HEK293 (cell line): Measurements from ENCODE around the gene DUS1L.

Experiments
- BCL11A ChIP-seq: fragments of 450-650 bp; formaldehyde crosslinking; IDR thresholded peaks from 2 replicates; pipeline ENCODE4 v1.5.1; 2016; ENCODE audit warnings: low read depth, missing biosample characterization, missing genetic modification characterization
- BCL6B ChIP-seq: fragments of 450-650 bp; formaldehyde crosslinking; IDR thresholded peaks from 2 replicates; pipeline ENCODE4 v1.5.1; 2017; ENCODE audit warnings: missing biosample characterization, missing genetic modification characterization
- HOXD13 ChIP-seq: sonication (generic); formaldehyde crosslinking; IDR thresholded peaks from 2 replicates; pipeline ENCODE4 v1.8.0; 2022; ENCODE audit warnings: missing genetic modification reagents, borderline replicate concordance
- IKZF3 ChIP-seq: fragments of 450-650 bp; IDR thresholded peaks from 2 replicates; pipeline ENCODE4 v1.5.0; 2018; ENCODE audit warnings: missing biosample characterization, mild to moderate bottlenecking, missing genetic modification characterization, moderate library complexity
- MZF1 ChIP-seq: fragments of 450-650 bp; formaldehyde crosslinking; IDR thresholded peaks from 2 replicates; pipeline ENCODE4 v1.5.1; 2017; ENCODE audit warnings: missing biosample characterization, missing genetic modification characterization, borderline replicate concordance
- OSR2 ChIP-seq: fragments of 450-650 bp; formaldehyde crosslinking; IDR thresholded peaks from 2 replicates; pipeline ENCODE4 v1.5.1; 2016; ENCODE audit warnings: missing biosample characterization, missing genetic modification characterization
- OVOL3 ChIP-seq: fragments of 450-650 bp; formaldehyde crosslinking; IDR thresholded peaks from 2 replicates; pipeline ENCODE4 v1.5.1; 2016; ENCODE audit warnings: missing biosample characterization, missing genetic modification characterization
- RBAK ChIP-seq: fragments of 450-650 bp; formaldehyde crosslinking; IDR thresholded peaks from 2 replicates; pipeline ENCODE4 v1.5.1; 2016; ENCODE audit warnings: missing biosample characterization, missing genetic modification characterization
- REPIN1 ChIP-seq: fragments of 450-650 bp; formaldehyde crosslinking; IDR thresholded peaks from 2 replicates; pipeline ENCODE4 v1.5.1; 2017; ENCODE audit warnings: missing biosample characterization, missing genetic modification characterization, low read depth
- SALL2 ChIP-seq: fragments of 450-650 bp; formaldehyde crosslinking; IDR thresholded peaks from 2 replicates; pipeline ENCODE4 v1.5.0; 2017; ENCODE audit warnings: missing biosample characterization, mild to moderate bottlenecking, missing genetic modification characterization, borderline replicate concordance
- SP2 ChIP-seq: fragments of 450-650 bp; formaldehyde crosslinking; IDR thresholded peaks from 2 replicates; pipeline ENCODE4 v1.5.1; 2016; ENCODE audit warnings: missing biosample characterization, missing genetic modification characterization
- TRIM28 ChIP-seq: IDR thresholded peaks from 2 replicates; pipeline ENCODE4 v1.6.1; 2011; ENCODE audit warnings: low read length, control low read depth, borderline replicate concordance
- ZBTB20 ChIP-seq: fragments of 450-650 bp; formaldehyde crosslinking; IDR thresholded peaks from 2 replicates; pipeline ENCODE4 v1.5.1; 2016; ENCODE audit warnings: missing biosample characterization, missing genetic modification characterization
- ZBTB48 ChIP-seq: fragments of 450-650 bp; formaldehyde crosslinking; IDR thresholded peaks from 2 replicates; pipeline ENCODE4 v1.5.1; 2016; ENCODE audit warnings: missing biosample characterization, missing genetic modification characterization
- ZFP37 ChIP-seq: fragments of 450-650 bp; formaldehyde crosslinking; IDR thresholded peaks from 2 replicates; pipeline ENCODE4 v1.5.1; 2016; ENCODE audit warnings: missing biosample characterization, missing genetic modification characterization
- ZNF10 ChIP-seq: fragments of 450-650 bp; formaldehyde crosslinking; IDR thresholded peaks from 2 replicates; pipeline ENCODE4 v1.5.1; 2017; ENCODE audit warnings: missing biosample characterization, missing genetic modification characterization
- ZNF132 ChIP-seq: fragments of 450-650 bp; formaldehyde crosslinking; IDR thresholded peaks from 2 replicates; pipeline ENCODE4 v1.5.1; 2017; ENCODE audit warnings: missing biosample characterization, missing genetic modification characterization, borderline replicate concordance
- ZNF146 ChIP-seq: fragments of 450-650 bp; formaldehyde crosslinking; IDR thresholded peaks from 2 replicates; pipeline ENCODE4 v1.5.1; 2016; ENCODE audit warnings: missing biosample characterization, missing genetic modification characterization
- ZNF16 ChIP-seq: fragments of 450-650 bp; formaldehyde crosslinking; IDR thresholded peaks from 2 replicates; pipeline ENCODE4 v1.5.1; 2016; ENCODE audit warnings: low read depth, missing biosample characterization, missing genetic modification characterization
- ZNF174 ChIP-seq: fragments of 450-650 bp; formaldehyde crosslinking; IDR thresholded peaks from 2 replicates; pipeline ENCODE4 v1.5.0; 2017; ENCODE audit warnings: missing biosample characterization, mild to moderate bottlenecking, missing genetic modification characterization
- ZNF184 ChIP-seq: fragments of 450-650 bp; IDR thresholded peaks from 2 replicates; pipeline ENCODE4 v1.5.1; 2018; ENCODE audit warnings: missing biosample characterization, mild to moderate bottlenecking, missing genetic modification characterization
- ZNF341 ChIP-seq: fragments of 450-650 bp; formaldehyde crosslinking; IDR thresholded peaks from 2 replicates; pipeline ENCODE4; 2016; ENCODE audit warnings: low read depth, missing biosample characterization, missing genetic modification characterization
- ZNF354C ChIP-seq: fragments of 450-650 bp; formaldehyde crosslinking; IDR thresholded peaks from 2 replicates; pipeline ENCODE4 v1.5.1; 2016; ENCODE audit warnings: missing biosample characterization, missing genetic modification characterization, low read depth, borderline replicate concordance
- ZNF394 ChIP-seq: fragments of 450-650 bp; formaldehyde crosslinking; IDR thresholded peaks from 2 replicates; pipeline ENCODE4 v1.5.1; 2016; ENCODE audit warnings: missing biosample characterization, missing genetic modification characterization, mild to moderate bottlenecking, moderate library complexity, borderline replicate concordance
- ZNF473 ChIP-seq: fragments of 450-650 bp; formaldehyde crosslinking; IDR thresholded peaks from 2 replicates; pipeline ENCODE4 v1.5.1; 2017; ENCODE audit warnings: missing biosample characterization, missing genetic modification characterization
- ZNF544 ChIP-seq: fragments of 450-650 bp; formaldehyde crosslinking; IDR thresholded peaks from 2 replicates; pipeline ENCODE4 v1.5.0; 2017; ENCODE audit warnings: missing biosample characterization, missing genetic modification characterization
- ZNF549 ChIP-seq: fragments of 450-650 bp; IDR thresholded peaks from 2 replicates; pipeline ENCODE4 v1.5.1; 2018; ENCODE audit warnings: missing biosample characterization, missing genetic modification characterization, mild to moderate bottlenecking, inconsistent platforms, moderate library complexity
- ZNF560 ChIP-seq: fragments of 450-650 bp; formaldehyde crosslinking; IDR thresholded peaks from 2 replicates; pipeline ENCODE4 v1.5.1; 2017; ENCODE audit warnings: missing biosample characterization, missing genetic modification characterization, borderline replicate concordance
- ZNF585B ChIP-seq: fragments of 450-650 bp; formaldehyde crosslinking; IDR thresholded peaks from 2 replicates; pipeline ENCODE4 v1.5.1; 2016; ENCODE audit warnings: missing biosample characterization, missing genetic modification characterization
- ZNF660 ChIP-seq: fragments of 450-650 bp; IDR thresholded peaks from 2 replicates; pipeline ENCODE4 v1.5.1; 2018; ENCODE audit warnings: missing biosample characterization, mild to moderate bottlenecking, missing genetic modification characterization
- ZSCAN30 ChIP-seq: fragments of 450-650 bp; IDR thresholded peaks from 2 replicates; pipeline ENCODE4 v1.5.1; 2018; ENCODE audit warnings: missing biosample characterization, mild to moderate bottlenecking, missing genetic modification characterization, moderate library complexity
- TF ChIP-seq, protein P1 (sequence below): fragments of 450-650 bp; formaldehyde crosslinking; IDR thresholded peaks from 2 replicates; pipeline ENCODE4 v1.5.1; 2016; ENCODE audit warnings: missing biosample characterization, missing genetic modification characterization
- TF ChIP-seq, protein P2 (sequence below): fragments of 450-650 bp; formaldehyde crosslinking; IDR thresholded peaks from 2 replicates; pipeline ENCODE4 v1.5.1; 2016; ENCODE audit warnings: missing biosample characterization, missing genetic modification characterization
- TF ChIP-seq, protein P3 (sequence below): IDR thresholded peaks from 2 replicates; pipeline ENCODE4 v1.6.1; 2011; ENCODE audit warnings: mild to moderate bottlenecking, low read depth, low read length, borderline replicate concordance
- TF ChIP-seq, protein P4 (sequence below): fragments of 450-650 bp; formaldehyde crosslinking; IDR thresholded peaks from 2 replicates; pipeline ENCODE4 v1.5.1; 2017; ENCODE audit warnings: missing biosample characterization, mild to moderate bottlenecking, missing genetic modification characterization, moderate library complexity

DUS1L gene

GRCh38 chr17:82033359-82034085 lies 32.1 kb downstream of the DUS1L start (continued):
- no peak for TF ChIP-seq ZNF473 (tag by site-specific recombination)
- no peak for TF ChIP-seq ZNF10 (tag by site-specific recombination)
- TF ChIP-seq, protein P1, sequence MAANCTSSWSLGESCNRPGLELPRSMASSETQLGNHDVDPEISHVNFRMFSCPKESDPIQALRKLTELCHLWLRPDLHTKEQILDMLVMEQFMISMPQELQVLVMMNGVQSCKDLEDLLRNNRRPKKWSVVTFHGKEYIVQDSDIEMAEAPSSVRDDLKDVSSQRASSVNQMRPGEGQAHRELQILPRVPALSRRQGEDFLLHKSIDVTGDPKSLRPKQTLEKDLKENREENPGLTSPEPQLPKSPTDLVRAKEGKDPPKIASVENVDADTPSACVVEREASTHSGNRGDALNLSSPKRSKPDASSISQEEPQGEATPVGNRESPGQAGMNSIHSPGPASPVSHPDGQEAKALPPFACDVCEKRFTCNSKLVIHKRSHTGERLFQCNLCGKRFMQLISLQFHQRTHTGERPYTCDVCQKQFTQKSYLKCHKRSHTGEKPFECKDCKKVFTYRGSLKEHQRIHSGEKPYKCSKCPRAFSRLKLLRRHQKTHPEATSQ (tag by site-specific recombination): no peak
- TF ChIP-seq, protein P2, sequence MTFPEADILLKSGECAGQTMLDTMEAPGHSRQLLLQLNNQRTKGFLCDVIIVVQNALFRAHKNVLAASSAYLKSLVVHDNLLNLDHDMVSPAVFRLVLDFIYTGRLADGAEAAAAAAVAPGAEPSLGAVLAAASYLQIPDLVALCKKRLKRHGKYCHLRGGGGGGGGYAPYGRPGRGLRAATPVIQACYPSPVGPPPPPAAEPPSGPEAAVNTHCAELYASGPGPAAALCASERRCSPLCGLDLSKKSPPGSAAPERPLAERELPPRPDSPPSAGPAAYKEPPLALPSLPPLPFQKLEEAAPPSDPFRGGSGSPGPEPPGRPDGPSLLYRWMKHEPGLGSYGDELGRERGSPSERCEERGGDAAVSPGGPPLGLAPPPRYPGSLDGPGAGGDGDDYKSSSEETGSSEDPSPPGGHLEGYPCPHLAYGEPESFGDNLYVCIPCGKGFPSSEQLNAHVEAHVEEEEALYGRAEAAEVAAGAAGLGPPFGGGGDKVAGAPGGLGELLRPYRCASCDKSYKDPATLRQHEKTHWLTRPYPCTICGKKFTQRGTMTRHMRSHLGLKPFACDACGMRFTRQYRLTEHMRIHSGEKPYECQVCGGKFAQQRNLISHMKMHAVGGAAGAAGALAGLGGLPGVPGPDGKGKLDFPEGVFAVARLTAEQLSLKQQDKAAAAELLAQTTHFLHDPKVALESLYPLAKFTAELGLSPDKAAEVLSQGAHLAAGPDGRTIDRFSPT: peak; percentile 66
- no peak for TF ChIP-seq ZFP37
- TF ChIP-seq, protein P3, sequence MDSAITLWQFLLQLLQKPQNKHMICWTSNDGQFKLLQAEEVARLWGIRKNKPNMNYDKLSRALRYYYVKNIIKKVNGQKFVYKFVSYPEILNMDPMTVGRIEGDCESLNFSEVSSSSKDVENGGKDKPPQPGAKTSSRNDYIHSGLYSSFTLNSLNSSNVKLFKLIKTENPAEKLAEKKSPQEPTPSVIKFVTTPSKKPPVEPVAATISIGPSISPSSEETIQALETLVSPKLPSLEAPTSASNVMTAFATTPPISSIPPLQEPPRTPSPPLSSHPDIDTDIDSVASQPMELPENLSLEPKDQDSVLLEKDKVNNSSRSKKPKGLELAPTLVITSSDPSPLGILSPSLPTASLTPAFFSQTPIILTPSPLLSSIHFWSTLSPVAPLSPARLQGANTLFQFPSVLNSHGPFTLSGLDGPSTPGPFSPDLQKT: no peak
- no peak for TF ChIP-seq ZSCAN30 (tag by site-specific recombination)
- no peak for TF ChIP-seq SALL2 (tag by site-specific recombination)
- TF ChIP-seq ZBTB48 (tag by site-specific recombination): 0 out of 2 replicates have a peak, but pooled peaks have one; percentile 38
- TF ChIP-seq ZNF132 (tag by site-specific recombination): no peak
- peak; percentile 51 for TF ChIP-seq ZNF341 (tag by site-specific recombination)
- TF ChIP-seq ZNF184: no peak
- no peak for TF ChIP-seq ZNF146 (tag by site-specific recombination)
- TF ChIP-seq ZNF354C (tag by site-specific recombination): no peak
- no peak for TF ChIP-seq ZNF16 (tag by site-specific recombination)
- no peak for TF ChIP-seq OSR2
- TF ChIP-seq OVOL3 (tag by site-specific recombination): no peak
- TF ChIP-seq, protein P4, sequence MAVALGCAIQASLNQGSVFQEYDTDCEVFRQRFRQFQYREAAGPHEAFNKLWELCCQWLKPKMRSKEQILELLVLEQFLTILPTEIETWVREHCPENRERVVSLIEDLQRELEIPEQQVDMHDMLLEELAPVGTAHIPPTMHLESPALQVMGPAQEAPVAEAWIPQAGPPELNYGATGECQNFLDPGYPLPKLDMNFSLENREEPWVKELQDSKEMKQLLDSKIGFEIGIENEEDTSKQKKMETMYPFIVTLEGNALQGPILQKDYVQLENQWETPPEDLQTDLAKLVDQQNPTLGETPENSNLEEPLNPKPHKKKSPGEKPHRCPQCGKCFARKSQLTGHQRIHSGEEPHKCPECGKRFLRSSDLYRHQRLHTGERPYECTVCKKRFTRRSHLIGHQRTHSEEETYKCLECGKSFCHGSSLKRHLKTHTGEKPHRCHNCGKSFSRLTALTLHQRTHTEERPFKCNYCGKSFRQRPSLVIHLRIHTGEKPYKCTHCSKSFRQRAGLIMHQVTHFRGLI (tag by site-specific recombination): no peak
- no peak for TF ChIP-seq IKZF3
- no peak for TF ChIP-seq ZNF394
- TF ChIP-seq SP2 (tag by site-specific recombination): peak; percentile 17; the same call in 1 of the 2 replicates
- TF ChIP-seq MZF1: no peak
- no peak for TF ChIP-seq ZBTB20 (tag by site-specific recombination)
- no peak for TF ChIP-seq ZNF174 (tag by site-specific recombination)
- TF ChIP-seq RBAK: no peak
- no peak for TF ChIP-seq HOXD13
- TF ChIP-seq REPIN1 (tag by site-specific recombination): no peak
- no peak for TF ChIP-seq ZNF549 (tag by site-specific recombination)
- no peak for TF ChIP-seq BCL11A (tag by site-specific recombination)
- no peak for TF ChIP-seq TRIM28
- TF ChIP-seq ZNF585B (tag by site-specific recombination): no peak
- TF ChIP-seq ZNF660 (tag by site-specific recombination): no peak
- no peak for TF ChIP-seq ZNF560 (tag by site-specific recombination)
- no peak for TF ChIP-seq BCL6B (tag by site-specific recombination)
- TF ChIP-seq ZNF544 (tag by site-specific recombination): no peak
